Heart left ventricle (tissue), 13 donors: ENCODE data around the gene RAB10.

Source experiments
- POLR2A ChIP-seq, 2 donors: fragments of 450-650 bp; IDR thresholded peaks; one replicate each; pipeline ENCODE4 v1.6.1; 2017; ENCODE audit warnings: antibody characterized with exemption in 2 of 2, mild to moderate bottlenecking in 2 of 2, moderate library complexity in 2 of 2
- TF ChIP-seq, protein P1 (sequence below), 12 donors: fragments of 200-600 bp; sonication (generic) in 4 of 12; IDR thresholded peaks; one replicate each; pipeline versions ENCODE4 v1.5.0 to v1.8.0; 2018 to 2022; ENCODE audit warnings: antibody characterized with exemption in 12 of 12, mild to moderate bottlenecking in 5 of 12
- donor health status: ischemic (EF 13 %, LVEDD 7.1; RV severe dilation, severe dysfunction).
- donor health status: DM: no; HTN: yes; CAD: no.
- donor health status: DM: no; HTN: no; CAD: no.
- donor health status: ischemic (EF 25% LVEDD 6.9; RV normal size, moderate dysfunction).
- donor health status: ischemic (EF 25% LVEDD 5.7; RV mildly dilated, moderate dysfunction).
- donor health status: ischemic (EF 35%, LVEDD 5.7; RV mildly dilated, moderate dysfunction).
- donor health status: nonischemic (EF 11% LVEDD 7.7; RV severe dilation, severe dysfunction).
- donor health status: DM: yes; HTN: yes; CAD: no.
- donor health status: PGD.
- donor health status: ischemic (EF 29% LVEDD 5.4; RV normal size, mild dysfunction).
- donor health status: nonischemic (EF 23%, LVEDD 6.1; RV moderate dilation, normal function).

DNA sequence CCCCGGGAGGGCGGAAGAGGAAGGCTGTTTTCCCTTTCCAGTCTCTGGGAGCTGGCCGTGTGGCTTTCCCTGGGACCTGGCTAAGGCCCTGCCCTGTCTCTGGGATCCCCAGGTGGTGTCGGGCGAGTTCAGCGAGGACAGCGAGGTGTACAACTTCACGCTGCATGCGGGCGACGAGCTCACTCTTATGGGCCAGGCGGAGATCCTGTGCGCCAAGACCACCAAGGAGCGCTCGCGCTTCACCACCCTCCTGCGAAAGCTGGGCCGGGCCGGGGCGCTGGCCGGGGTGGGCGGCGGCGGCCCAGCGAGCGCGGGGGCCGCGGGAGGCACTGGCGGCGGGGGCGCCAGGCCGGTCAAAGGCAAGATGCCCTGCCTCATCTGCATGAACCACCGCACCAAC is 150.2 kb downstream of the RAB10 start:
- no peak for TF ChIP-seq POLR2A (IDR thresholded peaks at IDR 0.05)
- TF ChIP-seq, protein P1, sequence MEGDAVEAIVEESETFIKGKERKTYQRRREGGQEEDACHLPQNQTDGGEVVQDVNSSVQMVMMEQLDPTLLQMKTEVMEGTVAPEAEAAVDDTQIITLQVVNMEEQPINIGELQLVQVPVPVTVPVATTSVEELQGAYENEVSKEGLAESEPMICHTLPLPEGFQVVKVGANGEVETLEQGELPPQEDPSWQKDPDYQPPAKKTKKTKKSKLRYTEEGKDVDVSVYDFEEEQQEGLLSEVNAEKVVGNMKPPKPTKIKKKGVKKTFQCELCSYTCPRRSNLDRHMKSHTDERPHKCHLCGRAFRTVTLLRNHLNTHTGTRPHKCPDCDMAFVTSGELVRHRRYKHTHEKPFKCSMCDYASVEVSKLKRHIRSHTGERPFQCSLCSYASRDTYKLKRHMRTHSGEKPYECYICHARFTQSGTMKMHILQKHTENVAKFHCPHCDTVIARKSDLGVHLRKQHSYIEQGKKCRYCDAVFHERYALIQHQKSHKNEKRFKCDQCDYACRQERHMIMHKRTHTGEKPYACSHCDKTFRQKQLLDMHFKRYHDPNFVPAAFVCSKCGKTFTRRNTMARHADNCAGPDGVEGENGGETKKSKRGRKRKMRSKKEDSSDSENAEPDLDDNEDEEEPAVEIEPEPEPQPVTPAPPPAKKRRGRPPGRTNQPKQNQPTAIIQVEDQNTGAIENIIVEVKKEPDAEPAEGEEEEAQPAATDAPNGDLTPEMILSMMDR (IDR thresholded peaks at IDR 0.05): no peak
